ENCODE measurements around the gene SENP3. TPM values are rescaled to one million over a fixed set of nuclear protein-coding genes. Genes with fewer than 3 reads are reported as not detected.

SENP3 gene
- total RNA-seq, 1 donor from 2014 or later: 29.8 TPM

DNA sequence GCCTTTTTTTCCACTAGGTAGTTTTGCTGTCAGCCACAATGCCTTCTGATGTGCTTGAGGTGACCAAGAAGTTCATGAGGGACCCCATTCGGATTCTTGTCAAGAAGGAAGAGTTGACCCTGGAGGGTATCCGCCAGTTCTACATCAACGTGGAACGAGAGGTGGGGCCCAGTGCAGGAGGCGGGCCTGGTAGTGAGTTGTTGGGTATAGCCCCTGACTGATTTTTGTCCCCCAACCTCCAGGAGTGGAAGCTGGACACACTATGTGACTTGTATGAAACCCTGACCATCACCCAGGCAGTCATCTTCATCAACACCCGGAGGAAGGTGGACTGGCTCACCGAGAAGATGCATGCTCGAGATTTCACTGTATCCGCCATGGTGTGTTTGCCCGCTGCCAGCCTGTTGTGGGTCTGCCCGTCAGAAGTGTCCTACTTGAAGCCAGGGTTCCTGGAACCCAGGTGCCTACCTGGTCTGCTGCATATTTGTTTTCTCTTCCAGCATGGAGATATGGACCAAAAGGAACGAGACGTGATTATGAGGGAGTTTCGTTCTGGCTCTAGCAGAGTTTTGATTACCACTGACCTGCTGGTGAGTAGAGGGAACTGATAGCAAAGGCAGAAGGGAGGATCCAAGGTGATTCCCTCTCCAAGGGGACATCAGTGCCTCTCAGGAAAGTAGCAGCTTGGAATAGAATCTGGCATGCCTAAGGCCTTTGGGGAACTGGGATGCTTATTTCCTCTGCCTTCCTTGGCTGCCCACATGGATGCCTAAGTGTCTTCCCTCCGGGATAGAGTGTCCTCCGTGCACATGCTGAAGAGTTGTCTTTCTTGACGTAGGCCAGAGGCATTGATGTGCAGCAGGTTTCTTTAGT, 15.8 kb downstream of the SENP3 start:
- DNase-seq: no peak

DNA sequence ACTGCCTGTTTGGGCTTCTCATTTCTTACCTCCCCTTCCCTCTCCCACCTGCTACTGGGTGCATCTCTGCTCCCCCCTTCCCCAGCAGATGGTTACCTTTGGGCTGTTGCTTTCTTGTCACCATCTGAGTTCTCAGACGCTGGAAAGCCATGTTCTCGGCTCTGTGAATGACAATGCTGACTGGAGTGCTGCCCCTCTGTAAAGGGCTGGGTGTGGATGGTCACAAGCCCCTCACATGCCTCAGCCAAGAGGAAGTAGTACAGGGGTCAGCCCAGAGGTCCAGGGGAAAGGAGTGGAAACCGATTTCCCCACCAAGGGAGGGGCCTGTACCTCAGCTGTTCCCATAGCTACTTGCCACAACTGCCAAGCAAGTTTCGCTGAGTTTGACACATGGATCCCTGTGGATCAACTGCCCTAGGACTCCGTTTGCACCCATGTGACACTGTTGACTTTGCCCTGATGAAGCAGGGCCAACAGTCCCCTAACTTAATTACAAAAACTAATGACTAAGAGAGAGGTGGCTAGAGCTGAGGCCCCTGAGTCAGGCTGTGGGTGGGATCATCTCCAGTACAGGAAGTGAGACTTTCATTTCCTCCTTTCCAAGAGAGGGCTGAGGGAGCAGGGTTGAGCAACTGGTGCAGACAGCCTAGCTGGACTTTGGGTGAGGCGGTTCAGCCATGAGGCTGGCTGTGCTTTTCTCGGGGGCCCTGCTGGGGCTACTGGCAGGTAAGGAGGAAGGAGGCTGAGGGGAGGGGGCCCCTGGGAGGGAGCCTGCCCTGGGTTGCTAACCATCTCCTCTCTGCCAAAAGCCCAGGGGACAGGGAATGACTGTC, 17.5 kb downstream of the SENP3 start, which contains the start of gene CD68:
CD68 (plus strand) TSS at position 638 of the 833 bp plus-strand sequence; CDS start at position 678, 40 bp downstream.
- DNase-seq: peak; percentile 40

DNA sequence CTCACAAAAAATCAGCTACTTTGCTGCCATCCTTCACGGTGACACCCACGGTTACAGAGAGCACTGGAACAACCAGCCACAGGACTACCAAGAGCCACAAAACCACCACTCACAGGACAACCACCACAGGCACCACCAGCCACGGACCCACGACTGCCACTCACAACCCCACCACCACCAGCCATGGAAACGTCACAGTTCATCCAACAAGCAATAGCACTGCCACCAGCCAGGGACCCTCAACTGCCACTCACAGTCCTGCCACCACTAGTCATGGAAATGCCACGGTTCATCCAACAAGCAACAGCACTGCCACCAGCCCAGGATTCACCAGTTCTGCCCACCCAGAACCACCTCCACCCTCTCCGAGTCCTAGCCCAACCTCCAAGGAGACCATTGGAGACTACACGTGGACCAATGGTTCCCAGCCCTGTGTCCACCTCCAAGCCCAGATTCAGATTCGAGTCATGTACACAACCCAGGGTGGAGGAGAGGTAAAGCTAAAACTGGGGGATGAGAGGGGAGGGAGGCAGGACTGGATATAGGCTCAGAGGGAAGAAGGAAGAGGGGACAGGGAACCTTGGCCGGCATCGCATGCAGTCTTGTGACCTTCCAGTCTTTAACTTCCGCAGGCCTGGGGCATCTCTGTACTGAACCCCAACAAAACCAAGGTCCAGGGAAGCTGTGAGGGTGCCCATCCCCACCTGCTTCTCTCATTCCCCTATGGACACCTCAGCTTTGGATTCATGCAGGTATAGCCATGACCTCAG, 18.3 kb downstream of the SENP3 start:
- no peak for DNase-seq

DNA sequence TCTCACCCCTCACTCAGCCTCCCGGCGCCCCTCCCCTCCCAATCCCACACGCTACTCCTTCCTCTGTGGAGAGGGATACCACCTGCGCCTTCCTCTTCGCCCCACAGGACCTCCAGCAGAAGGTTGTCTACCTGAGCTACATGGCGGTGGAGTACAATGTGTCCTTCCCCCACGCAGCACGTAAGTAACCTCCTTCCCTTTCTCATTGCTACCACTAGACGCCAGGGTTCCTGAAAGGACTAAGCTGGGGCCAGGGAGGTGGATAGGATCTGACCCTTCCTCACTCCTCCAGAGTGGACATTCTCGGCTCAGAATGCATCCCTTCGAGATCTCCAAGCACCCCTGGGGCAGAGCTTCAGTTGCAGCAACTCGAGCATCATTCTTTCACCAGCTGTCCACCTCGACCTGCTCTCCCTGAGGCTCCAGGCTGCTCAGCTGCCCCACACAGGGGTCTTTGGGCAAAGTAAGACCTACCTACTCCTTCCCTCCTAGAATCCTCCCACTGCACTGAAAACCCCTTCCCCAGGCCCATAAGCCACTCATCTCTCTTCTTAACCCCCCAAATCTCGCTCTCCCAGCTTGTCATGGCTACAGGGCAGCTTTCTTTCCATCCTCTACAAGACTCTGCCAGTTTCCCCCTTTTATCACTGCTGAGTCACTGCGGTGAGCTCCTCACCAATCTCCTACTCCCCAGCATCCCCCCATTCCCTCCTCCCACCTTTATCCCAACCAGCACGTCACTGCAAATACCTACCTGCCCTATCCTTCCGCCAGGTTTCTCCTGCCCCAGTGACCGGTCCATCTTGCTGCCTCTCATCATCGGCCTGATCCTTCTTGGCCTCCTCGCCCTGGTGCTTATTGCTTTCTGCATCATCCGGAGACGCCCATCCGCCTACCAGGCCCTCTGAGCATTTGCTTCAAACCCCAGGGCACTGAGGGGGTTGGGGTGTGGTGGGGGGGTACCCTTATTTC, 19.2 kb downstream of the SENP3 start:
- DNase-seq: no peak

DNA sequence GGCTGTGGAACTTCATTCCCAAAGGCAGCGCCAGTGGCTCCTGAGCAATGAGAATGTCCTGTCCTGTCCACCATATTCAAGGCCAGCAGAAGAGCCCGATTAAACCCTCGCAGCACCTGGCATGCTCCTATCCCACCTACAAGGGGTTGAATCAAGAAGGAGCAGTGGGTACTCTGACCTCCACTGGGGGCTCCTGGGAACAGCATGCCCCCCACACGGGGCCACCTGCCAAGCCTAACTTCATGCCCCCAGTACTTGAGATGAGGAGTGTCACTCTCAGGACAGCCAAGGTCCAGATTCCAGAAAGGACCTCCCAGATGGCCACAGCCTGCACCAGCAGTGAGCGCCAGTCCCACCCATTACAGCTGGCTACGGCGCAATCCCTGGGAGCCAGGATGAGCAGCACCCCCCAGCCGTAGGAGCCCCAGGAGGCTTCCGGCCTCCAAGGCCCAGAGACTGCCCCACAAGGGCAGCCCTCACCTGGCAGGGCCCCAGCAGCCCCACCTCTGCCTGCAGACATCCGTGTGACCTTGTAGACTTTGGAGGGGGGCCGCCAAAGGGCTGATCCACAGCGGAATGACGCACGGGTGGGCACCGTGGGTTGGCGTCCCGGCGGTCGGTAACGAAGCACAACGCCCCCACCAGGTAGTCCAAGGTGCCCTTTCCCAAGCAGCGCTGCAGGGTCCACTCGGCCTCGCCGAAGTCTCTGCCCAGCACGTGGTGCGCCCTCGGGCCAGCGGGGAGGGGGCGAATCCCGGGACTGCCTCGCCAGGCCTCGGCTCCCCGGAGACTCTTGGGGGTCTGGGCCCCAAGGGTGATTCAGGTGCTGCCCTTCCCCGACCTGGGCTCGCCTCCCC, 20.9 kb downstream of the SENP3 start:
- DNase-seq: no peak

DNA sequence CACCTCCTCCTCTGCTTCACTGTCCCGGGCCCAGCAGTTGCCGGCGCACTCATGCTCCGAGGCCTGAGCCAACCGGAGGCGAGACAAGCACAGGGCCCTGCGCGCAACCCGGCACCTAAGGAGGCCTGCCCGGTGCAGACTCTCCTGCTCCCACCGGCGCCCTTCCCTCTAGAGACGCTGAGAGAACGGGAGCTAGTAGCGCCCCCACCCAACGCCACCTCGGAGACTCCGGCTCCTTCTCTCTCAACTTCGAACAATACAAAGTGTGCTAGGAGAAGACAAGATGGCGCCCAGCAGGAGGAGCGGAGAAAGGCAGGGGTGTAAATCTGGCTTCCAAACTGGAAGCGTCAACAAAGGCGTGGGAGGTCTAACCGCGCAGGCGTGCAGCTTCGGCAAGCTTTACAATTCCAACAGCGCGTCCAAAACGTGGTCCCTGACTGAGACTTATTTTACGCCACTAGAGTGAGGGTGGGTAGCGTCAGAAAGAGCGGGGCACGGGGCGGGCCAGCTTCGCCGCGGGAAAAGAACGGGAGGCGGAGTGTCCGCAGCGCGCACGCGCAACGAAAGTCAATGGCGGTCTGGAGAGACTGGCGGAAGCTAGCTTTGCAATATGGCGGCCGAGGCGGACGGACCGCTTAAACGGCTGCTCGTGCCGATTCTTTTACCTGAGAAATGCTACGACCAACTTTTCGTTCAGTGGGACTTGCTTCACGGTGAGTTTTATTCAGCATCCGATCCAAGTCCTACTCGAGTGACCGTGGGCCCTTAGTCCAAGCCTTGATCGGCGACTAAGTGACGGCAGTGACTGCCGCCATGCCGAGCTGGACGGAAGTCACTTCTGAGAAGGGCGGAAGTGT, 21.8 kb downstream of the SENP3 start, which contains the start of gene MPDU1:
MPDU1 (plus strand) TSS at position 600 of the 857 bp plus-strand sequence; CDS start at position 611, 11 bp downstream.
- DNase-seq: peak; percentile 100

DNA sequence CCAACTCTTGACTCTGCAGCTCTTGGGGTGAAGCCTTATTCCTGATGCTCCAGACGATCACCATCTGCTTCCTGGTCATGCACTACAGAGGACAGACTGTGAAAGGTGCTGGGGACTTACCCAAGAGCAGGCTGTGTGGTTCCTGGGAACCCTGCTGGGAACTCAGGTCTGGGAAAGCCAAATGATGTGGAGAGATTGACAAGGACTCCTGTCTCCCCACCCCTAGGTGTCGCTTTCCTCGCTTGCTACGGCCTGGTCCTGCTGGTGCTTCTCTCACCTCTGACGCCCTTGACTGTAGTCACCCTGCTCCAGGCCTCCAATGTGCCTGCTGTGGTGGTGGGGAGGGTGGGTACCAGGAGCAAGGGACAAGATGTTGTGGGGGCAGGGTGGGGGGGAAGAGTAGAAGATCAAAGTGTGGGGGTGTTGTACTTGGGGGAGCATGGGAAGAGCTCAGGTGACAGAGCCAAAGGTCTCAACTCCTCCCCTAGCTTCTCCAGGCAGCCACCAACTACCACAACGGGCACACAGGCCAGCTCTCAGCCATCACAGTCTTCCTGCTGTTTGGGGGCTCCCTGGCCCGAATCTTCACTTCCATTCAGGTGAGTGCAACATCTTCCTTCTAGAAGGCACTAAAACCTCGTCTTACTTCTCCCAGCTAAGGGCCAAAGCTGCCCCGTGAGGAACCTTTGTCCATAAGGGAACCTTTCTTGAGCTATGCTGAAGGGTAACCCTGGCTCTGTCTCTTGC, 25.1 kb downstream of the SENP3 start:
- DNase-seq: no peak

DNA sequence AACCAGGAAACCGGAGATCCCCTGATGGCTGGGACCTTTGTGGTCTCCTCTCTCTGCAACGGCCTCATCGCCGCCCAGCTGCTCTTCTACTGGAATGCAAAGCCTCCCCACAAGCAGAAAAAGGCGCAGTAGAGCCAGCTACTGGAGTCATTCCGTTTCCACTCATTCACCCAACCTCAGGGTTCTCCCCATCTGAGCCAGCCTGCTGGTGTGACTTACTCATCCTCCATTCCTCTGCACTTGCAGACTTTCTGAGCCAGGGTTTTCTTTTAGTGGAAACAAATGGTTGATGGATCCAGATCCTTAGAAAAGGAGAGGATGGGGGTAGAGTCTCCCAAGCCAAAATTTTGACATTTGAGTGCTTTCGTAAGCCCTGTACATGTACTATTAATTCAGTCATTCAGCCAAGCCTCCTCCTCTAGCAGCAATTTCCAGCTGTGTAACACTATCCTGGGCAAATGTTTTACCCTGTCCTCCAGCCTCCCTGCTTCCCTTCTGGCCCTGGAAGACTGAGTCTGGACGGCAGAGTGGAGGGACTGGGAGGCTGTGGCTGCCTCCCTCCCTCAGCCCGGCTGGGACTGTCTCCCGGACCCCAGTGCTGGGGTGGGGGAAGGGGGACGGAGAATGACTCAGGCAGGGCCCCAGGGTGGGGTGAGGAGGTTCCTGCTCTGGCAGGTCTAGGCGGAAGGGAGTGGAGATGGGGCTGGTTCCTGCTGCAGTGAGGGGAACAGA, 25.9 kb downstream of the SENP3 start:
- no peak for DNase-seq

DNA sequence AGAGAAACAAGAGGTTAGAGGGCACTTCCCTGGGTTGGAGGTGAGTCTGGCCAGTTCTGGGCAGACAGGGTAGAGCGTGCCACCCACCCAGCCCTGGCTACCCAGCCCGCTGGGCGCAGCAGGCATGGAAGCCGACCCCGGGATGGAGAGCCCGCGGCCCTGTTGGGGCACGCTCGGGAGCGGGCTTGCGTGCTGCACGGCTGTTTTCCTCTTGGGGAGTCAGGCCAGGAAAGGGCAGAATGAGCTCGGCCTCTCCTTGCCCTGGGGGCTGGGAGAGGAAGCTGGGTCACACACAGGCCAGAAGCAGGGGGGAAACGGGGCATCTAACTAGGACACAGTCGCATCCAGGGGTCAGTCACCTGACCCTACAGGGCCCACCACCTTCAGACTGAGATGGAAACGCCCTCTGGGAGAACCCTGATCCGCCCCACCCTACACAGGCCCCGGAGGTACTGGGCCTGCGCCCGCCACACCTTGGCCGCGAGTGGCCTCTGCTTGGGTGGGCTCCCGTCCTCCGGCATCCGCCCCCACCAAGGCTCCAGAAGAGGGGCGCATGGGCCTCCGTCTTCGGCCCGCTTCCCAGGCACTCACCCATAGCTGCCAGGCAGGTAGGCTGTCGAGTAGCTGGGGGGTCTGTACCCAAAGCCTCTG, 27.0 kb downstream of the SENP3 start:
- DNase-seq: no peak

DNA sequence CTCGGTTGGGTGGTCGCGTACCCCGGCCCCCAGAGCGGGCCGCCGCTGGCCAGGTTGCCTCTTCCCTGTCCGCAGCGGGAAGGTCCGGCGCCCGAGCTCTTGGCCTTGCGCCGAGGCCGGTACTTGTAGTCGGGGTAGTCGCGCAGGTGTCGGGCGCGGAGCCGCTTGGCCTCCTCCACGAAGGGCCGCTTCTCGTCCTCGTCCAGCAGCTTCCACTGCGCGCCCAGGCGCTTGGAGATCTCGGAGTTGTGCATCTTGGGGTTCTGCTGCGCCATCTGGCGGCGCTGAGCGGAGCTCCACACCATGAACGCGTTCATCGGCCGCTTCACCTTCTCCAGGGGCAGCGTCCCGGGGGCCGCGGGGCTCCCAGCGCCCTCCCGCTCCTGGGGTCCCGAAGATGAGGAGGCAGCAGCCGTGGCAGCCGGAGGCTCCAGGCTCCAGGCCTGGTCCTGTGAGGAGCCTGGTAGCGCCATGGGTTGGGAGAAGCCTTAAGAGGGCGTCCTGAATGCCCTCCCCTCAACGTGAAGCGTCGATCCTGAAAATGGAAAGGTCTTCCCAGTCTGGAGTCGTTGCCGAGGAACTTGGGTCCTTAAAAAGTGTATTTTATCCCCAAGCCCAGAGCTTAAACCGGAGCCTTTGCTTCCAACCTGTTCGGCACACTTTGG, 27.6 kb downstream of the SENP3 start:
- DNase-seq: peak; percentile 64

DNA sequence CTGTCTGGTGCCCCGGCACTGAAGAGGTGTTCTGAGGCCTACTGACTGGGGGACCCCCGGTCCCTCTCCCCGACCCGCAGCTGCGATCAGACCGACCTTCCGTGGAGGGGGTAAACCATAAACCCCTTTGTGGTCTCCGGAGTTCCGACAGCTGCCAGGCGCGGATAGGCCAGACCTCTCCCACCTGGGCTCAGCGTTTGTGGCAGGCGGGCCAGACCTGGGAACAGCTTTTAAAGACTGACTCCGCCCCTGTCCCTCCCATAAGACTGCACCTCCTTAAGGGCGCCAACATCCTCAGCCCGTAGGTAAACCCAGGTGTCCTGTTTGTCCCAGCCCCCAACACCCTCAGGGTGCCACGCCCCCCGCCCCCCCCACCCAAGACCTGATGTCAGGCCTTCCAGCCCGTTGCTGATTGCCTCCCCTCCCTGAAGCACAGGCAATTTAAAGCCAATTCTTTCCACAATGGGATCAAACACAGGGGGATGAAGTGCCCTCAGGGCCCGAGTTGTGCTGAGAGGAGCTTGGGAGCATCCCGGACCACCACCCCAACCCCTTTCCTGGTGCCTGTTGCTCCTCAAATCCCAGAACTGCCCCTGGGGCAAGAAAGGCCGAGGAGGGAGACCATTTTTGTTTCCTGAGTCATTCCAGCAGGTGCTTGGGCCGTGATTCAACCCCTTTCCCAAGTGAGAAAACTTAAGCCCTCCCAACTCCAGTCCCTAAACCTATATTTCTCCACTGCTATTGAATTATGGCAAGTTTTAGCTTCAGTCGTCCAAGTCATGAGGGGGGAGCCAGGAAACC, 28.4 kb downstream of the SENP3 start, which contains the start of gene SOX15:
SOX15 (minus strand) TSS at position 204 of the 801 bp plus-strand sequence. CDS start 418 bp downstream, outside the sequence.
- no peak for DNase-seq

DNA sequence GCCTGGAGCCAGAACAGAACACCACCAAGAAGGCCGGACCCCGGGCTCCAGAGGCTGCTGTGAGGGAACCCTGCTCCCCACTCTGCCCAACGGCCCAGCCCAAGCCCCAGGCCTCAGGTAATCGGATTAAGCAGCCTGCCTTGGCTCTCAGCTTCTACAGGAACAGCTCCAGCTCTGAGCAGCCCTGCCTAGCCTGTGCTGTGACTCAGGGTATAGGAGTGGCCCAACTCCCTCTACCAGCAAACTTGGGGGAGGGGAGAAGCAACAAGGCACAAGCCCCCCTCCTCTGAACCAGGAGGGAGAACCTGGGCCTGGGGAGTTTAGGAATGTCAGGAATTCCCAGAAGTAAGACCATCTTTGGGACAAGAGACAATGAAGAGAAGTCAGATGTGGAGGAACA, 29.0 kb downstream of the SENP3 start:
- no peak for DNase-seq

DNA sequence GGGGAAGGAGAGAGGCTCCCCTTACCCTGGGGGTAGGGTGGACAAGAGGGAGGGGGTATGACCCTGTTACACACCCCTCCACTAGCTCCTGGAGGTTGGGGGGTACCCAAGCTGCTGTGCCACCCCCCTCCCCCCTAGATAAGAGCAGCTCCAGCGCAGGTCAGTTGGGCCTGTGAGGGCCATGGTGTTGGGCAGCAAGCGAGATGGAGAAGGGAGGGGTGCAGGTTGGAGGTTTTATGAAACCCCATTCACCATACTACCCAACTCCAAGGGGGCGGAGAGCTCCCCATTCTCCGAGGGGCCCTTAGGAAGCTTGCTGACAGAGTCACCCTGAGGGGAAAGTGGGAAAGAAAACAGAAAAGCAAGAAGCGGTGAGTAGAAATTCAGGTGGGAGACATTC, 29.9 kb downstream of the SENP3 start:
- no peak for DNase-seq

DNA sequence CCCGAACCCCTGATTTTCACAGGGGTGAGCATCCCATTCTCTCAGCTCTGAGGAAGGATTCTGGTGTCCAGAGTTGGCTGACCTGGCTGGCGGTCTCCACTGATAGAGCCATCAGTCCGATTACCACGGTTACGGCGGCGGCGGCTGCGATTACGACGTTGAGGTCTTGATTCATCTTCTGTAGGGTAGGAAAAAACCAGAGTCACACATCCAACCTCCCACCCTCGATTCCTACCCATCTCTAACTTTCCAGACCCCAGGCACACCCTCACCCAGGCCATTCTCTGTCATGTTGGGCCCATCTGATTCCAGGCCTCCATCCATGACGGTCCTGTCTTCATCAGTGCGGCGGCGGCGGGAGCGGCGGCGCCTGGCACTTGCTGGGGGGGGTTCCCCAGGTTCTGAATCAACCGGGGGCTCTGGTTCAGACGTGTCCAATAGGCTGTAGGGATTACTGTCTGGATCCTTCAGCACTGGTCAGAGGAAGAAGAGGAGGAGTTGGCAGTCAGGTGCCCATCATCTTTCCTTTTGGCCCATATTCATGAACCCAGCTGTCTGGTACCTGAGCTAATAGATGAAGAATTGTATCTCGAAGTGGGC, 30.8 kb downstream of the SENP3 start:
- no peak for DNase-seq

DNA sequence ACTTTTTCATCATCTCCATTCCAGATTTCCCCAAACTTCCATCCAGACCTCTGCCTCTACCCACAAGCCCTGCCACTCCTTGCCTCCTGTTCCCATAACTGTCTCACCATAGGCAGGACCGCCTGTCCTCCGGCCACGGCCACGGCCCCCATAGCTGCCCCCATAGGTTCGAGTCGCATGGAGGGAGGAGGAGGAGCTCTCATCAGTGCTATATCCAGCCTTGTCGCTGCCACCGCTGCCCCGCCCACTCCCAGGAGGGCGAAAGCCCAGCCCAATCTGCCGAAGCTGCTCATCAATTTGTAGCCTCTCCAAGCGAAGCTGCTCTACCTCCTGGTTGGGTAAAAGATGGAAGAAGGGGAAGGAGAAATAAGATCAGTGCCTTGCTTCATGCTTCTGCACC, 31.6 kb downstream of the SENP3 start:
- no peak for DNase-seq
